OCI-LY3 (cell line): ENCODE data around the gene SERTM1.

Experiments used
- EZH2phosphoT487 ChIP-seq: fragments of 200-600 bp; shearing (Covaris generic); IDR thresholded peaks from 2 replicates; pipeline ENCODE4 v1.6.1; 2018; ENCODE audit warnings: antibody characterized with exemption, mixed run types, low read depth
- TF ChIP-seq, protein P1 (sequence below): fragments of 200-600, 300-600 bp; sonication (generic); IDR thresholded peaks from 2 replicates; pipeline ENCODE4 v1.5.1; 2014; ENCODE audit warnings: antibody characterized with exemption, low read length, low read depth

DNA sequence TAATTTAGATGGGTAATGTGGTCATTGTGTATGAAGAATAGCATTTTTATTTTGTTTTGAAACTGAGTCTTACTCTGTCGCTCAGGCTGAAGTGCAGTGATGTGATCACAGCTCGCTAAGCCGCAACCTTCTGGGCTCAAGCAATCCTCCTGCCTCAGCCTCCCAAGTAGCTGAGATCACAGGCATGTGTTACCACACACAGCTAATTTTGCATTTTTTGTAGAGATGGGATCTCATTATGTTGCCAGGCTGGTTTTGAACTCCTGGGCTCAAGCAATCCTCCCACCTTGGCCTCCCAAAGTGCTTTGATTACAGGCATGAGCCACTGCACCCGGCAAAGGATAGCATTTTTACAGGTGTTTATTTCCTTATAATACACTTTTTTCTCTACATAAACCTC, 36.6 kb downstream of the SERTM1 start:
- TF ChIP-seq, protein P1, sequence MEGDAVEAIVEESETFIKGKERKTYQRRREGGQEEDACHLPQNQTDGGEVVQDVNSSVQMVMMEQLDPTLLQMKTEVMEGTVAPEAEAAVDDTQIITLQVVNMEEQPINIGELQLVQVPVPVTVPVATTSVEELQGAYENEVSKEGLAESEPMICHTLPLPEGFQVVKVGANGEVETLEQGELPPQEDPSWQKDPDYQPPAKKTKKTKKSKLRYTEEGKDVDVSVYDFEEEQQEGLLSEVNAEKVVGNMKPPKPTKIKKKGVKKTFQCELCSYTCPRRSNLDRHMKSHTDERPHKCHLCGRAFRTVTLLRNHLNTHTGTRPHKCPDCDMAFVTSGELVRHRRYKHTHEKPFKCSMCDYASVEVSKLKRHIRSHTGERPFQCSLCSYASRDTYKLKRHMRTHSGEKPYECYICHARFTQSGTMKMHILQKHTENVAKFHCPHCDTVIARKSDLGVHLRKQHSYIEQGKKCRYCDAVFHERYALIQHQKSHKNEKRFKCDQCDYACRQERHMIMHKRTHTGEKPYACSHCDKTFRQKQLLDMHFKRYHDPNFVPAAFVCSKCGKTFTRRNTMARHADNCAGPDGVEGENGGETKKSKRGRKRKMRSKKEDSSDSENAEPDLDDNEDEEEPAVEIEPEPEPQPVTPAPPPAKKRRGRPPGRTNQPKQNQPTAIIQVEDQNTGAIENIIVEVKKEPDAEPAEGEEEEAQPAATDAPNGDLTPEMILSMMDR = no peak
- TF ChIP-seq EZH2phosphoT487 = no peak
